Activated naive CD4-positive, alpha-beta T cell treated with anti-CD3 and anti-CD28 coated beads, Interleukin-2, amount 50 U/mL, for 24 hours (primary cell): ENCODE results near the gene USP17L13.
"Not testable (repeated sequence)": the region's sequence is repeated elsewhere in the genome, so short reads cannot be mapped to it uniquely, and the experiment has no call there.

Experiments
- H3K27ac Mint-ChIP-seq: one replicate; pipeline ENCODE4 v1.8.0; 2021; ENCODE audit warnings: mild to moderate bottlenecking, mixed read lengths
- H3K27me3 Mint-ChIP-seq: one replicate; pipeline ENCODE4 v1.8.0; 2021; ENCODE audit warnings: mixed read lengths
- H3K36me3 Mint-ChIP-seq: one replicate; pipeline ENCODE4 v1.8.0; 2021; ENCODE audit warnings: mixed read lengths
- H3K4me1 Mint-ChIP-seq: one replicate; pipeline ENCODE4 v1.8.0; 2021; ENCODE audit warnings: mixed read lengths
- H3K4me3 Mint-ChIP-seq: one replicate; pipeline ENCODE4 v1.8.0; 2021; ENCODE audit warnings: mild to moderate bottlenecking, mixed read lengths
- H3K9me3 Mint-ChIP-seq: one replicate; pipeline ENCODE4 v1.8.0; 2021; ENCODE audit warnings: mixed read lengths

USP17L13 gene

GRCh38 chr4:9224596-9224995 is at the start of gene USP17L13:
TSS of gene USP17L13 (plus strand) at chr4:9224896. CDS start at chr4:9224896, 0 bp downstream.
- not testable (repeated sequence) for H3K4me1 Mint-ChIP-seq, H3K27me3 Mint-ChIP-seq, H3K9me3 Mint-ChIP-seq, H3K36me3 Mint-ChIP-seq, H3K27ac Mint-ChIP-seq, H3K4me3 Mint-ChIP-seq

- H3K27me3 Mint-ChIP-seq, H3K9me3 Mint-ChIP-seq, H3K27ac Mint-ChIP-seq, H3K36me3 Mint-ChIP-seq, H3K4me3 Mint-ChIP-seq, H3K4me1 Mint-ChIP-seq: not testable (repeated sequence)
Observed at GRCh38 chr4:9210357-9210756, 14.3 kb upstream of the USP17L13 start, which contains the start of gene USP17L10. TSS of gene USP17L10 (plus strand) at chr4:9210657. CDS start at chr4:9210657, 0 bp downstream.

- H3K36me3 Mint-ChIP-seq, H3K4me3 Mint-ChIP-seq, H3K27me3 Mint-ChIP-seq, H3K4me1 Mint-ChIP-seq, H3K27ac Mint-ChIP-seq, H3K9me3 Mint-ChIP-seq: not testable (repeated sequence)
Observed at GRCh38 chr4:9214701-9215100, 10.0 kb upstream of the USP17L13 start.

GRCh38 chr4:9215105-9215504 is 9.6 kb upstream of the USP17L13 start, which contains the start of gene USP17L11:
TSS of gene USP17L11 (plus strand) at chr4:9215405. CDS start at chr4:9215405, 0 bp downstream.
- H3K4me1 Mint-ChIP-seq, H3K4me3 Mint-ChIP-seq, H3K9me3 Mint-ChIP-seq, H3K27me3 Mint-ChIP-seq, H3K27ac Mint-ChIP-seq, H3K36me3 Mint-ChIP-seq: not testable (repeated sequence)

GRCh38 chr4:9219852-9220251 is 4.8 kb upstream of the USP17L13 start, which contains the start of gene USP17L12:
TSS of gene USP17L12 (plus strand) at chr4:9220152. CDS start at chr4:9220152, 0 bp downstream.
- H3K27me3 Mint-ChIP-seq, H3K4me3 Mint-ChIP-seq, H3K27ac Mint-ChIP-seq, H3K4me1 Mint-ChIP-seq, H3K36me3 Mint-ChIP-seq, H3K9me3 Mint-ChIP-seq: not testable (repeated sequence)

GRCh38 chr4:9230249-9230648 is 5.6 kb downstream of the USP17L13 start:
- not testable (repeated sequence) for H3K36me3 Mint-ChIP-seq, H3K4me1 Mint-ChIP-seq, H3K27ac Mint-ChIP-seq, H3K27me3 Mint-ChIP-seq, H3K4me3 Mint-ChIP-seq, H3K9me3 Mint-ChIP-seq

- not testable (repeated sequence) for H3K27me3 Mint-ChIP-seq, H3K27ac Mint-ChIP-seq, H3K4me3 Mint-ChIP-seq, H3K4me1 Mint-ChIP-seq, H3K36me3 Mint-ChIP-seq, H3K9me3 Mint-ChIP-seq
Observed at GRCh38 chr4:9234085-9234484, 9.4 kb downstream of the USP17L13 start, which contains the start of gene USP17L15. TSS of gene USP17L15 (plus strand) at chr4:9234385. CDS start at chr4:9234385, 0 bp downstream.

- H3K4me1 Mint-ChIP-seq, result not testable (repeated sequence)
Observed at GRCh38 chr4:9238461-9238860, 13.8 kb downstream of the USP17L13 start.

GRCh38 chr4:9243579-9243978 is 18.9 kb downstream of the USP17L13 start, which contains the start of gene USP17L17:
TSS of gene USP17L17 (plus strand) at chr4:9243879. CDS start at chr4:9243879, 0 bp downstream.
- not testable (repeated sequence) for H3K4me1 Mint-ChIP-seq, H3K9me3 Mint-ChIP-seq, H3K27ac Mint-ChIP-seq, H3K27me3 Mint-ChIP-seq, H3K4me3 Mint-ChIP-seq, H3K36me3 Mint-ChIP-seq

More at GRCh38 chr4:9238461-9238860, 13.8 kb downstream of the USP17L13 start:
- H3K27ac Mint-ChIP-seq, H3K9me3 Mint-ChIP-seq, H3K36me3 Mint-ChIP-seq, H3K4me3 Mint-ChIP-seq, H3K27me3 Mint-ChIP-seq: not testable (repeated sequence)

GRCh38 chr4:9247953-9248680 is 23.4 kb downstream of the USP17L13 start, which contains the start of gene USP17L18:
TSS of gene USP17L18 (plus strand) at chr4:9248630. CDS start at chr4:9248630, 0 bp downstream.
- not testable (repeated sequence) for H3K27me3 Mint-ChIP-seq, H3K4me1 Mint-ChIP-seq, H3K27ac Mint-ChIP-seq, H3K9me3 Mint-ChIP-seq, H3K36me3 Mint-ChIP-seq, H3K4me3 Mint-ChIP-seq

GRCh38 chr4:9253078-9253477 is 28.4 kb downstream of the USP17L13 start, which contains the start of gene USP17L19:
TSS of gene USP17L19 (plus strand) at chr4:9253378. CDS start at chr4:9253378, 0 bp downstream.
- not testable (repeated sequence) for H3K9me3 Mint-ChIP-seq, H3K36me3 Mint-ChIP-seq, H3K27ac Mint-ChIP-seq, H3K4me1 Mint-ChIP-seq, H3K4me3 Mint-ChIP-seq, H3K27me3 Mint-ChIP-seq

- H3K36me3 Mint-ChIP-seq, H3K9me3 Mint-ChIP-seq, H3K4me3 Mint-ChIP-seq, H3K4me1 Mint-ChIP-seq, H3K27me3 Mint-ChIP-seq, H3K27ac Mint-ChIP-seq: not testable (repeated sequence)
Observed at GRCh38 chr4:9257824-9258223, 33.1 kb downstream of the USP17L13 start, which contains the start of gene USP17L20. TSS of gene USP17L20 (plus strand) at chr4:9258124. CDS start at chr4:9258124, 0 bp downstream.

GRCh38 chr4:9262572-9262971 is 37.9 kb downstream of the USP17L13 start, which contains the start of gene USP17L21:
TSS of gene USP17L21 (plus strand) at chr4:9262872. CDS start at chr4:9262872, 0 bp downstream.
- H3K4me3 Mint-ChIP-seq, H3K4me1 Mint-ChIP-seq, H3K27me3 Mint-ChIP-seq, H3K9me3 Mint-ChIP-seq, H3K27ac Mint-ChIP-seq, H3K36me3 Mint-ChIP-seq: not testable (repeated sequence)

GRCh38 chr4:9267319-9267718 is 42.6 kb downstream of the USP17L13 start, which contains the start of gene USP17L22:
TSS of gene USP17L22 (plus strand) at chr4:9267619. CDS start at chr4:9267619, 0 bp downstream.
- H3K4me1 Mint-ChIP-seq, H3K4me3 Mint-ChIP-seq, H3K36me3 Mint-ChIP-seq, H3K27me3 Mint-ChIP-seq, H3K27ac Mint-ChIP-seq, H3K9me3 Mint-ChIP-seq: not testable (repeated sequence)

GRCh38 chr4:9271719-9272118 is 47.0 kb downstream of the USP17L13 start:
- H3K4me3 Mint-ChIP-seq, H3K27me3 Mint-ChIP-seq, H3K9me3 Mint-ChIP-seq, H3K27ac Mint-ChIP-seq, H3K36me3 Mint-ChIP-seq, H3K4me1 Mint-ChIP-seq: not testable (repeated sequence)
